Tibial nerve (tissue), 4 donors: Measurements from ENCODE around the gene ASTL. TPM values are rescaled to one million over a fixed set of nuclear protein-coding genes. Genes with fewer than 3 reads are reported as not detected.
A peak's percentile ranks its signal among the peaks of the same experiment; 100 is the strongest.
"Not testable (repeated sequence)": the region's sequence is repeated elsewhere in the genome, so short reads cannot be mapped to it uniquely, and the experiment has no call there.

ENCODE experiments used
- DNase-seq, 2 donors: peaks; one replicate each; pipeline ENCODE4 v3.0.0-alpha.2; 2019; ENCODE audit warnings: low spot score in 2 of 2
- H3K27ac ChIP-seq, 4 donors: fragments of 200-600 bp; sonication (generic) in 3 of 4; one replicate each; pipeline ENCODE4 v1.5.1; 2017 to 2019; ENCODE audit warnings: mild to moderate bottlenecking in 1 of 4
- H3K27me3 ChIP-seq, 2 donors: fragments of 200-600 bp; sonication (generic) in 1 of 2; one replicate each; pipeline versions ENCODE4 v1.5.1 to v1.6.0; 2017 to 2019
- H3K36me3 ChIP-seq, 3 donors: fragments of 200-600 bp; sonication (generic); one replicate each; pipeline ENCODE4 v1.5.1; 2018 to 2019
- H3K4me1 ChIP-seq, 4 donors: fragments of 200-600 bp; sonication (generic) in 3 of 4; one replicate each; pipeline ENCODE4 v1.5.1; 2017 to 2019
- H3K4me3 ChIP-seq, 4 donors: fragments of 200-600 bp; sonication (generic) in 3 of 4; one replicate each; pipeline ENCODE4 v1.5.1; 2017 to 2019; ENCODE audit warnings: mild to moderate bottlenecking in 1 of 4, moderate library complexity in 1 of 4
- H3K9me3 ChIP-seq, 4 donors: fragments of 200-600 bp; sonication (generic) in 3 of 4; one replicate each; pipeline ENCODE4 v1.5.1; 2017 to 2019
- CTCF ChIP-seq, 5 experiments: fragments of 200-600 bp in 3 of 5; fragments of 450-650 bp in 2 of 5; sonication (generic) in 3 of 5; IDR thresholded peaks; one replicate each; pipeline ENCODE4 v1.5.1; 2016 to 2019; ENCODE audit warnings: antibody characterized with exemption in 5 of 5, mild to moderate bottlenecking in 3 of 5, moderate library complexity in 2 of 5
- EP300 ChIP-seq, 2 donors: sonication (generic); formaldehyde crosslinking; IDR thresholded peaks; one replicate each; pipeline ENCODE4 v1.6.1; 2017; ENCODE audit warnings: antibody characterized with exemption in 2 of 2, mild to moderate bottlenecking in 1 of 2
- POLR2A ChIP-seq, 2 donors: fragments of 450-650 bp; IDR thresholded peaks; one replicate each; pipeline ENCODE4 v1.6.1; 2017; ENCODE audit warnings: antibody characterized with exemption in 2 of 2, mild to moderate bottlenecking in 2 of 2, moderate library complexity in 2 of 2
- WGBS, 2 donors: methylation state at CpG; one replicate each; pipeline ENCODE4 v1.1.5; 2018; 5-methylcytosine and 5-hydroxymethylcytosine counted together
- total RNA-seq, 4 donors: library from RNA; depleted of rRNA; stranded (reverse); fragments of >200 nt; gene quantifications; one replicate each; pipeline ENCODE4 v1.1.0, GENCODE V29; 2016

ASTL gene
- total RNA-seq, 4 donors from 2014 or later: 0.60 TPM; not detected in 3

GRCh38 chr2:96163768-96164429 is 25.6 kb upstream of the ASTL start:
- Histone ChIP-seq H3K9me3 (peaks cover 0 to 6% (median 0%) of the 10 kb centered on the region in 4 donors), H3K27me3 (no peaks in the 10 kb centered on the region), H3K36me3 (no peaks in the 10 kb centered on the region), H3K27ac (peak overlapping the region in 2 of 4 donors; percentile 73 to 77), H3K4me1 (peaks cover 0 to 25% (median 8%) of the 10 kb centered on the region in 4 donors), H3K4me3 (no peak overlapping the region)
- DNase-seq: no peak
- TF ChIP-seq CTCF (IDR thresholded peaks at IDR 0.05) (no peak), EP300 (IDR thresholded peaks at IDR 0.05) (no peak), POLR2A (IDR thresholded peaks at IDR 0.05) (no peak)
- WGBS, 2 donors: 40% methylated on average over 13 of the region's 13 CpGs

- peaks cover 0 to 6% (median 0%) of the 10 kb centered on the region in 4 donors for H3K9me3 ChIP-seq
- H3K4me1 ChIP-seq: peaks cover 0 to 27% (median 8%) of the 10 kb centered on the region in 4 donors
- H3K36me3 ChIP-seq: no peaks in the 10 kb centered on the region
- WGBS, 2 donors: 88% methylated on average over 5 of the region's 5 CpGs
- H3K4me3 ChIP-seq: no peak overlapping the region
- H3K27me3 ChIP-seq: no peaks in the 10 kb centered on the region
- DNase-seq: no peak
- peak overlapping the region in 2 of 4 donors; percentile 73 to 77 for H3K27ac ChIP-seq
- TF ChIP-seq EP300 (IDR thresholded peaks at IDR 0.05) (no peak), POLR2A (IDR thresholded peaks at IDR 0.05) (no peak), CTCF (IDR thresholded peaks at IDR 0.05) (no peak)
Measured at GRCh38 chr2:96163415-96163767, 25.1 kb upstream of the ASTL start.

- Histone ChIP-seq H3K27ac (peak overlapping the region in 1 of 4 donors; percentile 7), H3K36me3 (no peaks in the 10 kb centered on the region), H3K4me3 (no peak overlapping the region), H3K4me1 (peaks cover 0 to 30% (median 8%) of the 10 kb centered on the region in 4 donors), H3K9me3 (peaks cover 0 to 6% (median 0%) of the 10 kb centered on the region in 4 donors), H3K27me3 (no peaks in the 10 kb centered on the region)
- no peak for DNase-seq
- no peak for TF ChIP-seq POLR2A (IDR thresholded peaks at IDR 0.05)
- TF ChIP-seq CTCF (IDR thresholded peaks at IDR 0.05): no peak
- TF ChIP-seq EP300 (IDR thresholded peaks at IDR 0.05): no peak
- 39 to 44% methylated on average over 5 of the region's 5 CpGs for WGBS, 2 donors
Measured at GRCh38 chr2:96161898-96162297, 23.6 kb upstream of the ASTL start.

GRCh38 chr2:96160366-96160765 is 22.1 kb upstream of the ASTL start:
- H3K27me3 ChIP-seq: not testable (repeated sequence)

GRCh38 chr2:96159084-96159830 is 21.0 kb upstream of the ASTL start:
- H3K27ac ChIP-seq: no peak overlapping the region
- no peak for DNase-seq
- H3K27me3 ChIP-seq: no peaks in the 10 kb centered on the region
- H3K4me1 ChIP-seq: peaks cover 0 to 22% (median 4%) of the 10 kb centered on the region in 4 donors
- WGBS, 2 donors: 82 to 86% methylated on average over 17 of the region's 17 CpGs
- no peaks in the 10 kb centered on the region for H3K36me3 ChIP-seq
- peaks cover 0 to 6% (median 0%) of the 10 kb centered on the region in 4 donors for H3K9me3 ChIP-seq
- TF ChIP-seq CTCF (IDR thresholded peaks at IDR 0.05) (no peak), EP300 (IDR thresholded peaks at IDR 0.05) (no peak), POLR2A (IDR thresholded peaks at IDR 0.05) (no peak)
- H3K4me3 ChIP-seq: no peak overlapping the region

More at GRCh38 chr2:96160366-96160765, 22.1 kb upstream of the ASTL start:
- peaks cover 0 to 30% (median 8%) of the 10 kb centered on the region in 4 donors for H3K4me1 ChIP-seq
- DNase-seq, H3K27ac ChIP-seq, H3K4me3 ChIP-seq, H3K9me3 ChIP-seq, H3K36me3 ChIP-seq: not testable (repeated sequence)
- 96 to 98% methylated on average over 5 of the region's 5 CpGs for whole genome bisulfite sequencing, 2 donors
